SK-N-SH treated with all-trans-retinoic acid at 6 μM for 48 hours (cell line): ENCODE measurements around the gene AHRR.

Experiments used
- ESRRG ChIP-seq: fragments of 250-450 bp; sonication (Bioruptor Pico); IDR thresholded peaks from 2 replicates; pipeline ENCODE4 v1.6.1; 2021; ENCODE audit warnings: mild to moderate bottlenecking
- PATZ1 ChIP-seq: fragments of 250-450 bp; sonication (Bioruptor Pico); IDR thresholded peaks from 2 replicates; pipeline ENCODE4 v1.8.0; 2020; ENCODE audit warnings: mild to moderate bottlenecking, moderate library complexity, borderline replicate concordance
- ZFP3 ChIP-seq: fragments of 250-450 bp; sonication (Bioruptor Pico); IDR thresholded peaks from 2 replicates; pipeline ENCODE4 v1.5.0; 2020; ENCODE audit warnings: mild to moderate bottlenecking, moderate library complexity
- ZNF565 ChIP-seq: fragments of 450-650 bp; formaldehyde crosslinking; conservative IDR thresholded peaks from 2 replicates; pipeline ENCODE4 v1.5.0; 2020; ENCODE audit warnings: low read depth, mild to moderate bottlenecking, moderate library complexity
- TF ChIP-seq, protein P1 (sequence below): fragments of 250-450 bp; sonication (Bioruptor Pico); IDR thresholded peaks from 2 replicates; pipeline ENCODE4 v1.5.1; 2020; ENCODE audit warnings: low read depth, mild to moderate bottlenecking, moderate library complexity
- TF ChIP-seq, protein P2 (sequence below): fragments of 250-450 bp; sonication (Bioruptor Pico); IDR thresholded peaks from 2 replicates; pipeline ENCODE4 v1.5.1; 2021; ENCODE audit warnings: mild to moderate bottlenecking, moderate library complexity
- TF ChIP-seq, protein P3 (sequence below): fragments of 250-450 bp; sonication (Bioruptor Pico); IDR thresholded peaks from 2 replicates; pipeline ENCODE4 v1.8.0; 2021; ENCODE audit warnings: low read depth, mild to moderate bottlenecking, moderate library complexity, borderline replicate concordance

GRCh38 chr5:318931-319601 lies 2.4 kb upstream of the AHRR start:
- TF ChIP-seq ZFP3 (CRISPR knock-in tag): no peak
- TF ChIP-seq PATZ1 (CRISPR knock-in tag): no peak
- TF ChIP-seq, protein P1, sequence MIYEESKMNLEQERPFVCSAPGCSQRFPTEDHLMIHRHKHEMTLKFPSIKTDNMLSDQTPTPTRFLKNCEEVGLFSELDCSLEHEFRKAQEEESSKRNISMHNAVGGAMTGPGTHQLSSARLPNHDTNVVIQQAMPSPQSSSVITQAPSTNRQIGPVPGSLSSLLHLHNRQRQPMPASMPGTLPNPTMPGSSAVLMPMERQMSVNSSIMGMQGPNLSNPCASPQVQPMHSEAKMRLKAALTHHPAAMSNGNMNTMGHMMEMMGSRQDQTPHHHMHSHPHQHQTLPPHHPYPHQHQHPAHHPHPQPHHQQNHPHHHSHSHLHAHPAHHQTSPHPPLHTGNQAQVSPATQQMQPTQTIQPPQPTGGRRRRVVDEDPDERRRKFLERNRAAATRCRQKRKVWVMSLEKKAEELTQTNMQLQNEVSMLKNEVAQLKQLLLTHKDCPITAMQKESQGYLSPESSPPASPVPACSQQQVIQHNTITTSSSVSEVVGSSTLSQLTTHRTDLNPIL: no peak
- no peak for TF ChIP-seq ZNF565
- no peak for TF ChIP-seq ESRRG (CRISPR knock-in tag)
- TF ChIP-seq, protein P2, sequence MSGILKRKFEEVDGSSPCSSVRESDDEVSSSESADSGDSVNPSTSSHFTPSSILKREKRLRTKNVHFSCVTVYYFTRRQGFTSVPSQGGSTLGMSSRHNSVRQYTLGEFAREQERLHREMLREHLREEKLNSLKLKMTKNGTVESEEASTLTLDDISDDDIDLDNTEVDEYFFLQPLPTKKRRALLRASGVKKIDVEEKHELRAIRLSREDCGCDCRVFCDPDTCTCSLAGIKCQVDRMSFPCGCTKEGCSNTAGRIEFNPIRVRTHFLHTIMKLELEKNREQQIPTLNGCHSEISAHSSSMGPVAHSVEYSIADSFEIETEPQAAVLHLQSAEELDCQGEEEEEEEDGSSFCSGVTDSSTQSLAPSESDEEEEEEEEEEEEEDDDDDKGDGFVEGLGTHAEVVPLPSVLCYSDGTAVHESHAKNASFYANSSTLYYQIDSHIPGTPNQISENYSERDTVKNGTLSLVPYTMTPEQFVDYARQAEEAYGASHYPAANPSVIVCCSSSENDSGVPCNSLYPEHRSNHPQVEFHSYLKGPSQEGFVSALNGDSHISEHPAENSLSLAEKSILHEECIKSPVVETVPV (CRISPR knock-in tag): no peak
- TF ChIP-seq, protein P3, sequence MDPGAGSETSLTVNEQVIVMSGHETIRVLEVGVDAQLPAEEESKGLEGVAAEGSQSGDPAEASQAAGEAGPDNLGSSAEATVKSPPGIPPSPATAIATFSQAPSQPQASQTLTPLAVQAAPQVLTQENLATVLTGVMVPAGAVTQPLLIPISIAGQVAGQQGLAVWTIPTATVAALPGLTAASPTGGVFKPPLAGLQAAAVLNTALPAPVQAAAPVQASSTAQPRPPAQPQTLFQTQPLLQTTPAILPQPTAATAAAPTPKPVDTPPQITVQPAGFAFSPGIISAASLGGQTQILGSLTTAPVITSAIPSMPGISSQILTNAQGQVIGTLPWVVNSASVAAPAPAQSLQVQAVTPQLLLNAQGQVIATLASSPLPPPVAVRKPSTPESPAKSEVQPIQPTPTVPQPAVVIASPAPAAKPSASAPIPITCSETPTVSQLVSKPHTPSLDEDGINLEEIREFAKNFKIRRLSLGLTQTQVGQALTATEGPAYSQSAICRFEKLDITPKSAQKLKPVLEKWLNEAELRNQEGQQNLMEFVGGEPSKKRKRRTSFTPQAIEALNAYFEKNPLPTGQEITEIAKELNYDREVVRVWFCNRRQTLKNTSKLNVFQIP (CRISPR knock-in tag): no peak
